PFSK-1 (cell line): ENCODE results near the gene IL1RAP.

Experiments
- POLR2AphosphoS5 ChIP-seq: IDR thresholded peaks from 2 replicates; pipeline ENCODE4 v1.6.1; 2012; ENCODE audit warnings: low read depth, mild to moderate bottlenecking, control low read depth, low read length, moderate library complexity
- REST ChIP-seq, 2 experiments: IDR thresholded peaks; 2 replicates each; pipeline versions ENCODE4 v1.6.1 to v1.8.0; 2011 to 2012; ENCODE audit warnings: low read depth in 2 of 2, low read length in 2 of 2, control low read depth in 1 of 2, inconsistent platforms in 1 of 2, mild to moderate bottlenecking in 1 of 2, moderate library complexity in 1 of 2; ENCODE audit not compliant: insufficient read depth in 1 of 2
- SIN3A ChIP-seq: IDR thresholded peaks from 2 replicates; pipeline ENCODE4 v1.6.1; 2012; ENCODE audit warnings: mild to moderate bottlenecking, low read length, moderate library complexity, borderline replicate concordance; ENCODE audit not compliant: insufficient read depth

GRCh38 chr3:190575437-190576185 lies 61.7 kb downstream of the IL1RAP start:
- TF ChIP-seq POLR2AphosphoS5 (no peak), REST (IDR thresholded peaks at IDR 0.05; ENCODE audit: insufficient read depth in 1 of 2, low read depth in 2 of 2, low read length in 2 of 2) (no peak), SIN3A (no peak)
